Parathyroid adenoma (tissue), 2 donors: ENCODE data around the gene LARGE1.

Source experiments
- H2AFZ ChIP-seq: fragments of 300-600 bp; sonication (generic); one replicate; pipeline ENCODE4 v1.7.0; 2017; ENCODE audit warnings: antibody characterized with exemption, mild to moderate bottlenecking
- H3K27ac ChIP-seq: fragments of 300-600 bp; sonication (generic); one replicate; pipeline ENCODE4 v1.7.0; 2017
- H3K27me3 ChIP-seq: fragments of 300-600 bp; sonication (generic); one replicate; pipeline ENCODE4 v1.7.0; 2017; ENCODE audit warnings: low read length; ENCODE audit not compliant: control insufficient read depth, insufficient read depth
- H3K36me3 ChIP-seq: fragments of 300-600 bp; sonication (generic); one replicate; pipeline ENCODE4 v1.7.0; 2017; ENCODE audit warnings: low read length; ENCODE audit not compliant: control insufficient read depth, insufficient read depth
- H3K4me1 ChIP-seq: fragments of 300-600 bp; sonication (generic); one replicate; pipeline ENCODE4 v1.7.0; 2017; ENCODE audit warnings: control low read depth
- H3K4me2 ChIP-seq: fragments of 300-600 bp; sonication (generic); one replicate; pipeline ENCODE4 v1.7.0; 2017; ENCODE audit warnings: low read length
- H3K4me3 ChIP-seq: fragments of 300-600 bp; sonication (generic); one replicate; pipeline ENCODE4 v1.7.0; 2017; ENCODE audit warnings: low read depth, low read length
- H3K79me2 ChIP-seq: fragments of 300-600 bp; sonication (generic); one replicate; pipeline ENCODE4 v1.7.0; 2017; ENCODE audit warnings: control low read depth
- H3K9ac ChIP-seq: fragments of 300-600 bp; sonication (generic); one replicate; pipeline ENCODE4 v1.7.0; 2017; ENCODE audit warnings: mild to moderate bottlenecking
- H3K9me3 ChIP-seq: fragments of 300-600 bp; sonication (generic); one replicate; pipeline ENCODE4 v1.7.0; 2017; ENCODE audit warnings: low read length; ENCODE audit not compliant: control insufficient read depth
- CTCF ChIP-seq: fragments of 300-600 bp; sonication (generic); IDR thresholded peaks from one replicate; pipeline ENCODE4 v1.7.0; 2017; ENCODE audit warnings: antibody characterized with exemption, mild to moderate bottlenecking
- donor health status: primary hyperparathyroidism.

The LARGE1 gene

DNA sequence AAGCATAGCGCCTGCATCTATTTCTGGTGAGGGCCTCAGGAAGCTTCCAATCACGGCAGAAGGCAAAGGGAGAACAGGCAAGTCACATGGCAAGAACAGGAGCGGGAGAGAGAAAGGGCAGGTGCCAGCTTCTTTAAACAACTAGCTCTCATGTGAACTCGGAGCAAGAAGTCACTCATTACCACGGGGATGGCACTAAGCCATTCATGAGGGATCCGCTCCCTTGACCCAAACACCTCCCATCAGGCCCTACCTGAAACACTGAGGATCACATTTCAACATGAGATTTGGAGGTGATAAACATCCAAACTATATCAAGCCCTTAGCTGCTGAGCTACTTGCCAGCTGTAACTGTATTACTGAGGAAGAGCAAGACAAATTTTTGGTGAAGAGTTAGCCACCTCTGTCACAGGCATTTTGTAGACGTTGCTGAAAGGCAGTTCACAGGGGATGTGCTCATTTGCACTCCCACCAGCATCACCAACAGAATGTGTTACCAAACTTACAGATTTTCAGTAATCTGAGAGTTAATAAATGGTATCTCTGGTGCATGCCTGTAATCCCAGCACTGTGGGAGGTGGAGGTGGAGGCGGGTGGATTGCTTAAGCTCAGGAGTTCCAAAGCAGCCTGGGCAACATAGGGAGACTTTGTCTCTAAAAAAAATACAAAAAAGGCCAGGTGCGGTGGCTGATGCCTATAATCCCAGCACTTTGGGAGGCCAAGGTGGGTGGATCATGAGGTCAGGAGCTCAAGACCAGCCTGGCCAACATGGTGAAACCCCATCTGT, 398.2 kb downstream of the LARGE1 start:
- no peak overlapping the region for H3K4me2 ChIP-seq
- no peaks in the 10 kb centered on the region for H3K9me3 ChIP-seq
- no peaks in the 10 kb centered on the region for H3K36me3 ChIP-seq
- no peak overlapping the region for H2AFZ ChIP-seq
- H3K27ac ChIP-seq: no peak overlapping the region
- H3K4me1 ChIP-seq: peaks cover 2% of the 10 kb centered on the region
- H3K79me2 ChIP-seq: no peaks in the 10 kb centered on the region
- no peak overlapping the region for H3K4me3 ChIP-seq
- no peak overlapping the region for H3K9ac ChIP-seq
- H3K27me3 ChIP-seq: no peaks in the 10 kb centered on the region
- TF ChIP-seq CTCF: no peak

DNA sequence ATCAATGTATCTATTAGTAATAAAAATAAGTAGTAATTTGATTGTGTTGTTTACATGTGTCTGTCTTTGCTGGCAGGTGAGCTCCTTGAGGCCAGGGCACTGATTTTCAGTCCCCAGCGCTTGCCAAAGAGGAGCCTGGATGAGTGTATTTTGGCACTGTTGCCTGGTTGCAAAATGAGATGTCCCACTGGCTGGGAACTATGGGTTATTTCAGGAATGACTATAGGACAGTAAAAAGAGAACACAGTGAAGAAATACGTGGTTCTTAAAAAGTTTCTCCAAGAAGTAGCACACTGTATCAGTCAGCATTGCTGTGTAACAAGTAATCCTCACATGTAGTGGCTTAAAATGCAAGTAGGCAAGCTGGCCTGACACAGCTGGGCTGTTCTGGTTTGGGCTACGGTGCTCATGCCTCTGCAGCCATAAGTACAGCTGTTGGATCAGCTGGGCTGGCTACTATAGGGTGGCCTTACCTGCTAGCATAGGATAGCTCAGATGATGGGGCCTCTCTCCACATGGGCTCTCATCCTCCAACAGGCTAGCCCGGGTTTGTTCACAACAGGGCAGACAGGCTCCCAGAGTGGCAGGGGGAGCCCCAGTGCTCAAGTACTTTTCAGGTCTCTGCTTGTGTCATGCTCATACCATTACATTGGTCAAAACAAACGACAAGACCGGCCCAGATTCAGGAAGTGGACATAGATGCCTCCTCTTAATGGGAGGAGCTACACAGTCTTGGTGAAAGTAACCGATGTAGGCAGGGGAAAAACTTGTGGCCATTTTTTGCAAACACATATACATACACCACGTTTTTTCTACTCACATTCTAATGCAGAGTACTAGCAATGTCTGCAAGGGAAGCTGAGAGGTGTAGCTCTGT, 399.1 kb downstream of the LARGE1 start:
- no peak overlapping the region for H3K4me3 ChIP-seq
- H3K27ac ChIP-seq: no peak overlapping the region
- H2AFZ ChIP-seq: no peak overlapping the region
- H3K9ac ChIP-seq: no peak overlapping the region
- H3K79me2 ChIP-seq: no peaks in the 10 kb centered on the region
- H3K27me3 ChIP-seq: no peaks in the 10 kb centered on the region
- H3K36me3 ChIP-seq: no peaks in the 10 kb centered on the region
- peaks cover 2% of the 10 kb centered on the region for H3K4me1 ChIP-seq
- H3K4me2 ChIP-seq: no peak overlapping the region
- no peak for TF ChIP-seq CTCF
- H3K9me3 ChIP-seq: no peaks in the 10 kb centered on the region

- Histone ChIP-seq H3K79me2 (no peaks in the 10 kb centered on the region), H3K9ac (no peak overlapping the region), H3K4me3 (no peak overlapping the region), H2AFZ (no peak overlapping the region), H3K36me3 (no peaks in the 10 kb centered on the region), H3K27me3 (no peaks in the 10 kb centered on the region), H3K27ac (no peak overlapping the region), H3K4me1 (peaks cover 2% of the 10 kb centered on the region), H3K4me2 (no peak overlapping the region), H3K9me3 (no peaks in the 10 kb centered on the region)
- no peak for TF ChIP-seq CTCF
These were observed 400.0 kb downstream of the LARGE1 start for GRCh38 chr22:33519974-33520903.

- Histone ChIP-seq H2AFZ (no peak overlapping the region), H3K36me3 (no peaks in the 10 kb centered on the region), H3K4me1 (peaks cover 2% of the 10 kb centered on the region), H3K4me2 (no peak overlapping the region), H3K27ac (no peak overlapping the region), H3K27me3 (no peaks in the 10 kb centered on the region), H3K9ac (no peak overlapping the region), H3K4me3 (no peak overlapping the region), H3K9me3 (no peaks in the 10 kb centered on the region), H3K79me2 (no peaks in the 10 kb centered on the region)
- TF ChIP-seq CTCF: peak; percentile 31
These were observed 401.0 kb downstream of the LARGE1 start for GRCh38 chr22:33519071-33519973.
